ENCODE results near the gene AP4B1. TPM values are rescaled to one million over a fixed set of nuclear protein-coding genes. Genes with fewer than 3 reads are reported as not detected.
"Not testable (repeated sequence)": the region's sequence is repeated elsewhere in the genome, so short reads cannot be mapped to it uniquely, and the experiment has no call there.

AP4B1 gene
- total and polyA plus RNA-seq, 2 experiments from 2014 or later: 11.8 to 12.9 TPM

DNA sequence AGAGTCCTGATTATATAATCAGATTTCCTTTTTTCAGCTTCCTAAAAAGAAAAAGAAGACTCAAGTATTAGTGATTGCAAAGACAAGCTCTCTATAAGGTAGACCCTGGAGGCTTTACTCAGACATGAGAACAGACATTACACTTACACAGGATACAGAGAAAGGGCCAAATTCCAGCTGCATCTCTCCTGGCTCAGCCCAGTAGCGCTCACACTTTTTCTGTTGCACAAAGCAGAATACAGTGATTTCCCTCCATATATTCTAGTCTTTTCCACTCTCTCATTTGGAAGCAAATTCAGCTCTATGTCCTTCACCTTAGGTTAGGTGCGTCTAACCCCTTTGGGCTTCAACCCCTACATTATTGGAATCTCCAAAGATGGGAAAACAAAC is 48.2 kb downstream of the AP4B1 start:
- Histone ChIP-seq H3K27me3 (replicated peaks; ENCODE audit: insufficient read depth) (no peaks in the 10 kb centered on the region), H3K9me3 (ENCODE audit: low read depth) (no peaks in the 10 kb centered on the region), H3K4me1 (ENCODE audit: insufficient read depth) (peaks cover 29% of the 10 kb centered on the region), H3F3A (ENCODE audit: insufficient read depth) (no peaks in the 10 kb centered on the region), H3K36me3 (ENCODE audit: low read depth) (no peaks in the 10 kb centered on the region), H3K4me2 (ENCODE audit: unreplicated experiment) (no peak overlapping the region), H2AFZ (peak overlapping the region; percentile 52), H3K79me2 (ENCODE audit: insufficient read depth) (no peaks in the 10 kb centered on the region), H3K27ac (no peak overlapping the region), H3K4me3 (no peak overlapping the region), H4K20me1 (ENCODE audit: insufficient read depth) (no peaks in the 10 kb centered on the region), H3K9ac (no peak overlapping the region), H3K9me2 (ENCODE audit: insufficient read depth) (no peaks in the 10 kb centered on the region)
- 82 to 90% methylated on average over 2 of the region's 2 CpGs for WGBS, 2 experiments (ENCODE audit: low coverage in 1 of 2, low lambda C conversion rate in 2 of 2, missing lambda C conversion rate in 2 of 2)
- DNase-seq: no peak
- no peak for TF ChIP-seq EZH2 (IDR thresholded peaks at IDR 0.05; ENCODE audit: insufficient read depth, poor library complexity, severe bottlenecking)
- no peak for TF ChIP-seq EZH2phosphoT487 (IDR thresholded peaks at IDR 0.05; ENCODE audit: insufficient read depth, low read depth)
- in situ Hi-C loops (cut with MboI): no loop called here

DNA sequence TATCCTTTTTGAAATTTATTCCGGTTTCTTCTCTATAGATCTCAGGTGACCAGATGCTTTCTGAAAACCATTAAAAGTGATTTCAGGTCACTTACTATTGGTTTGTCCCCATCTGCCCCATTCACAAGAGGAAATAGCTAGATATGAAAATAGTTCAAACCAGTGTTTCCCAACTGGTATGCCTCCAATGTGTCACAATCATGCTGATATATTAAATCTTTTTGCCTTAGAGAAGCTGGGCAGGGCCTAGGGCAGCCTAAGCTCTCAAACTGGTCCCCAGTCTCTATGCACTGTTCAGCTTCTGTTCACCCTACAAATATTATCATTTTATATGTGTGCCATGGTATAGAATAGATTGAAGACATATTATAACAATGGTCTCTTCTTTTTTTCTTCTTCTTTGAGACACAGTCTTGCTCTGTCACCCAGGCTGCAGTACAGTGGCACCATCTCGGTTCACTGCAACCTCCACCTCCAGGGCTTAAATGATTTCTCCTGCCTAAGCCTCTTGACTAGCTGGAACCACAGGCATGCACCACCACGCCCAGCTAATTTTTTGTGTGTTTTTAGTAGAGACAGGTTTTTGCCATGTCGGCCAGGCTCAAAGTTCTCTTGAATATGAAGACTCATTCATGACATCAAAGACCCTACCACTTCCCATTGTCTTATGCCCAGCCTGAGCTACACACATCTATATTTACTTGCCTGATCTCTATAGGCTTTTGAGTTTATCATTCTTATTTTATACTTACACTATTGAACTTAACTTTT is 48.8 kb downstream of the AP4B1 start:
- WGBS, 2 experiments (ENCODE audit: low coverage in 1 of 2, low lambda C conversion rate in 2 of 2, missing lambda C conversion rate in 2 of 2): 91 to 96% methylated on average over 4 of the region's 4 CpGs
- no peaks in the 10 kb centered on the region for H3K9me2 ChIP-seq (ENCODE audit: insufficient read depth)
- H3K4me1 ChIP-seq (ENCODE audit: insufficient read depth): peaks cover 24% of the 10 kb centered on the region
- H3K4me3 ChIP-seq: no peak overlapping the region
- no peak for DNase-seq
- no peaks in the 10 kb centered on the region for H3K79me2 ChIP-seq (ENCODE audit: insufficient read depth)
- H3K27me3 ChIP-seq (replicated peaks; ENCODE audit: insufficient read depth): no peaks in the 10 kb centered on the region
- no peak overlapping the region for H3K9ac ChIP-seq
- H3K36me3 ChIP-seq (ENCODE audit: low read depth): no peaks in the 10 kb centered on the region
- no peak for TF ChIP-seq EZH2 (IDR thresholded peaks at IDR 0.05; ENCODE audit: insufficient read depth, poor library complexity, severe bottlenecking)
- TF ChIP-seq EZH2phosphoT487 (IDR thresholded peaks at IDR 0.05; ENCODE audit: insufficient read depth, low read depth): no peak
- no peaks in the 10 kb centered on the region for H3K9me3 ChIP-seq (ENCODE audit: low read depth)
- H3K4me2 ChIP-seq (ENCODE audit: unreplicated experiment): no peak overlapping the region
- no peak overlapping the region for H3K27ac ChIP-seq
- H3F3A ChIP-seq (ENCODE audit: insufficient read depth): no peaks in the 10 kb centered on the region
- no peaks in the 10 kb centered on the region for H4K20me1 ChIP-seq (ENCODE audit: insufficient read depth)
- in situ Hi-C loops (cut with MboI): no loop called here
- H2AFZ ChIP-seq: peak overlapping the region; percentile 52

DNA sequence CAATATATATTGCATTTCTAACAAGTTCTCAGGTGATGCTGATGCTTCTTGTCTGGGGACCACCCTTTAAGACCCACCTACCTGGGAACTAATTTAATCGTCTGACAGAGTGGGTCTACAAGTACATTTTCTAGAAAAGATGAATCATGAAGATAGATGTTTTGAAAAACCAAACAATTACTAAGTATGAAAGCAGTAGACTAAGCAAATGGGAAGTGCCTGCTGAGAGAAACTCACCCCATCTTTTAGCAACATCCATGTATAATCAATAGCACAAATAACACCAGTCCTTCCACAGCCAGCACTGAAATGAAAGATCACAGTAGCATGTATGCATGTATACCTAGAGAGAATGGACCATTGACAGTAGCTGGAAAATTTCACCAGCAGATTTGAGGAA is 50.4 kb downstream of the AP4B1 start:
- DNase-seq: no peak
- H3K9ac ChIP-seq: no peak overlapping the region
- H3K4me3 ChIP-seq: no peak overlapping the region
- TF ChIP-seq EZH2 (IDR thresholded peaks at IDR 0.05; ENCODE audit: insufficient read depth, poor library complexity, severe bottlenecking): no peak
- no peaks in the 10 kb centered on the region for H3K79me2 ChIP-seq (ENCODE audit: insufficient read depth)
- peaks cover 8% of the 10 kb centered on the region; the same call in 1 of the 2 replicates for H3K4me1 ChIP-seq (ENCODE audit: insufficient read depth)
- 32 to 33% methylated on average over 1 of the region's 1 CpG for WGBS, 2 experiments (ENCODE audit: low coverage in 1 of 2, low lambda C conversion rate in 2 of 2, missing lambda C conversion rate in 2 of 2)
- H3K9me3 ChIP-seq (ENCODE audit: low read depth): no peaks in the 10 kb centered on the region
- no peaks in the 10 kb centered on the region for H4K20me1 ChIP-seq (ENCODE audit: insufficient read depth)
- H3K4me2 ChIP-seq (ENCODE audit: unreplicated experiment): no peak overlapping the region
- H3F3A ChIP-seq (ENCODE audit: insufficient read depth): no peaks in the 10 kb centered on the region
- H3K36me3 ChIP-seq (ENCODE audit: low read depth): no peaks in the 10 kb centered on the region
- H3K27me3 ChIP-seq (replicated peaks; ENCODE audit: insufficient read depth): no peaks in the 10 kb centered on the region
- in situ Hi-C loops (cut with MboI): no loop called here
- H3K9me2 ChIP-seq (ENCODE audit: insufficient read depth): no peaks in the 10 kb centered on the region
- no peak overlapping the region for H3K27ac ChIP-seq
- H2AFZ ChIP-seq: no peak overlapping the region

GRCh38 chr1:113852694-113853093 is 51.9 kb downstream of the AP4B1 start:
- H3K4me3 ChIP-seq; H3K9me3 ChIP-seq (ENCODE audit: low read depth); H3K27me3 ChIP-seq (replicated peaks; ENCODE audit: insufficient read depth); H3K79me2 ChIP-seq (ENCODE audit: insufficient read depth); H3K9me2 ChIP-seq (ENCODE audit: insufficient read depth); H3K9ac ChIP-seq; in situ Hi-C loops (cut with MboI); H3K4me1 ChIP-seq (ENCODE audit: insufficient read depth); H3K27ac ChIP-seq; H3K36me3 ChIP-seq (ENCODE audit: low read depth); H3F3A ChIP-seq (ENCODE audit: insufficient read depth); H4K20me1 ChIP-seq (ENCODE audit: insufficient read depth); DNase-seq: not testable (repeated sequence)
- peak overlapping the region; percentile 70 for H2AFZ ChIP-seq
- peak overlapping the region; percentile 19 for H3K4me2 ChIP-seq (ENCODE audit: unreplicated experiment)
- WGBS, 2 experiments (ENCODE audit: low coverage in 1 of 2, low lambda C conversion rate in 2 of 2, missing lambda C conversion rate in 2 of 2): 38 to 40% methylated on average over 6 of the region's 6 CpGs
